Common myeloid progenitor, CD34-positive (primary cell): ENCODE data around the gene DVL1.

Source experiments
- CTCF ChIA-PET: fragments of 350-600 bp; sonication (Branson Sonifier 250); formaldehyde crosslinking; loops from one replicate; lab custom pipeline; 2021; ENCODE audit warnings: antibody characterized with exemption; lab: Charles Lee
- POLR2A ChIA-PET: fragments of 350-600 bp; sonication (Branson Sonifier 250); formaldehyde crosslinking; loops from one replicate; lab custom pipeline; 2021; ENCODE audit warnings: antibody characterized with exemption; lab: Charles Lee
- DNase-seq, 3 donors: peaks; one replicate each; pipeline versions ENCODE4 v3.0.0 to v3.0.0-alpha.2; 2013
- H3K27ac ChIP-seq, 2 experiments: 1 replicate in 1 of 2; 2 replicates in 1 of 2; pipeline ENCODE4 v1.7.0; 2013; ENCODE audit warnings: inconsistent platforms in 2 of 2, low read length in 2 of 2, mild to moderate bottlenecking in 2 of 2, low read depth in 1 of 2, moderate library complexity in 1 of 2; ENCODE audit not compliant: severe bottlenecking in 2 of 2, insufficient read depth in 1 of 2, poor library complexity in 1 of 2
- H3K27me3 ChIP-seq, 5 experiments: replicated peaks in 2 of 5; 1 replicate in 3 of 5; 2 replicates in 2 of 5; pipeline versions ENCODE4 v1.6.1 to v1.7.0; 2013; ENCODE audit warnings: low read length in 4 of 5, mild to moderate bottlenecking in 2 of 5, moderate library complexity in 2 of 5, inconsistent platforms in 1 of 5; ENCODE audit not compliant: insufficient read depth in 5 of 5, control insufficient read depth in 4 of 5
- H3K36me3 ChIP-seq, 4 experiments: 1 replicate in 2 of 4; 2 replicates in 2 of 4; pipeline versions ENCODE4 v1.6.1 to v1.7.0; 2013; ENCODE audit warnings: low read length in 3 of 4, control low read depth in 1 of 4, mild to moderate bottlenecking in 1 of 4; ENCODE audit not compliant: control insufficient read depth in 4 of 4, insufficient read depth in 4 of 4
- H3K4me1 ChIP-seq, 4 experiments: 1 replicate in 3 of 4; 2 replicates in 1 of 4; pipeline versions ENCODE4 v1.6.1 to v1.7.1; 2013; ENCODE audit warnings: low read length in 3 of 4, mild to moderate bottlenecking in 3 of 4, control low read depth in 1 of 4, inconsistent platforms in 1 of 4, moderate library complexity in 1 of 4; ENCODE audit not compliant: control insufficient read depth in 4 of 4, insufficient read depth in 4 of 4; ENCODE audit errors: control extremely low read depth in 1 of 4
- H3K4me3 ChIP-seq, 7 experiments: 1 replicate in 4 of 7; 2 replicates in 3 of 7; pipeline versions ENCODE4 v1.5.1 to v1.7.0; 2013; ENCODE audit warnings: mild to moderate bottlenecking in 7 of 7, low read length in 6 of 7, moderate library complexity in 6 of 7, inconsistent platforms in 2 of 7, low read depth in 2 of 7, control low read depth in 1 of 7; ENCODE audit not compliant: insufficient read depth in 4 of 7, control insufficient read depth in 1 of 7; ENCODE audit errors: extremely low read depth in 1 of 7
- H3K9me3 ChIP-seq, 5 experiments: 1 replicate in 4 of 5; 2 replicates in 1 of 5; pipeline versions ENCODE4 v1.6.1 to v1.7.1; 2013; ENCODE audit warnings: low read length in 4 of 5, mild to moderate bottlenecking in 2 of 5, inconsistent platforms in 1 of 5, low read depth in 1 of 5, moderate library complexity in 1 of 5; ENCODE audit not compliant: control insufficient read depth in 4 of 5, insufficient read depth in 2 of 5; ENCODE audit errors: control extremely low read depth in 1 of 5
- WGBS: methylation state at CpG from one replicate; pipeline ENCODE4 v1.1.5; 2013; ENCODE audit not compliant: insufficient coverage; 5-methylcytosine and 5-hydroxymethylcytosine counted together

DVL1 gene

GRCh38 chr1:1351511-1352427 is 2.6 kb upstream of the DVL1 start:
- DNase-seq, result no peak
- Histone ChIP-seq H3K4me1 (peaks cover 0 to 34% (median 26%) of the 10 kb centered on the region in 4 experiments), H3K27ac (no peak overlapping the region), H3K36me3 (no peaks in the 10 kb centered on the region), H3K27me3 (peaks cover 0 to 51% (median 6%) of the 10 kb centered on the region in 5 experiments), H3K4me3 (no peak overlapping the region), H3K9me3 (no peaks in the 10 kb centered on the region)
- ChIA-PET POLR2A (interaction anchor here (0.9 kb wide), 1 partner anchor 51 kb away, joined by 3 read pairs; no protein-coding TSS in a partner anchor), CTCF (interaction anchor here (0.9 to 3.5 kb wide), 2 partner anchors 19 to 152 kb away, joined by 3 to 27 read pairs; no protein-coding TSS in a partner anchor)
- whole genome bisulfite sequencing, result 86% methylated on average over 24 of the region's 29 CpGs

- Histone ChIP-seq H3K9me3 (no peaks in the 10 kb centered on the region), H3K4me3 (peak overlapping the region; percentile 54 to 86 (median 73)), H3K4me1 (peaks cover 0 to 22% (median 18%) of the 10 kb centered on the region in 4 experiments), H3K27ac (peak overlapping the region in 1 of 2 experiments; percentile 66), H3K36me3 (peaks cover 0 to 2% (median 0%) of the 10 kb centered on the region in 4 experiments), H3K27me3 (peaks cover 0 to 23% (median 2%) of the 10 kb centered on the region in 5 experiments)
- WGBS, result 0% methylated on average over 102 of the region's 109 CpGs
- CTCF ChIA-PET, result interaction anchor here (0.6 to 2.2 kb wide), 4 partner anchors 23 to 179 kb away, joined by 3 to 14 read pairs (median 3); no protein-coding TSS in a partner anchor
- POLR2A ChIA-PET, result interaction anchor here (0.8 kb wide), 1 partner anchor 27 kb away, joined by 3 read pairs; no protein-coding TSS in a partner anchor
- DNase-seq, result peak in 1 of 3 donors; percentile 35
Measured at GRCh38 chr1:1348420-1349255, 580 bp downstream of the DVL1 start.

- DNase-seq, result no peak
- peaks cover 0 to 15% (median 0%) of the 10 kb centered on the region in 5 experiments for H3K27me3 ChIP-seq
- H3K27ac ChIP-seq, result peak overlapping the region in 1 of 2 experiments; percentile 66
- ChIA-PET CTCF (interaction anchor here (0.6 to 2.2 kb wide), 5 partner anchors 24 to 180 kb away, joined by 3 to 14 read pairs (median 3); no protein-coding TSS in a partner anchor), POLR2A (interaction anchor here (0.8 kb wide), 1 partner anchor 28 kb away, joined by 3 read pairs; no protein-coding TSS in a partner anchor)
- no peaks in the 10 kb centered on the region for H3K9me3 ChIP-seq
- WGBS, result 75% methylated on average over 21 of the region's 26 CpGs
- H3K4me1 ChIP-seq, result peaks cover 0 to 17% (median 16%) of the 10 kb centered on the region in 4 experiments
- peak overlapping the region; percentile 54 to 86 (median 73) for H3K4me3 ChIP-seq
- peaks cover 0 to 2% (median 0%) of the 10 kb centered on the region in 4 experiments for H3K36me3 ChIP-seq
Measured at GRCh38 chr1:1347663-1348419, 1.4 kb downstream of the DVL1 start.

GRCh38 chr1:1347026-1347595 is 2.1 kb downstream of the DVL1 start:
- no peak overlapping the region for H3K4me3 ChIP-seq
- H3K36me3 ChIP-seq, result peaks cover 0 to 2% (median 0%) of the 10 kb centered on the region in 4 experiments
- peaks cover 0 to 17% (median 16%) of the 10 kb centered on the region in 4 experiments for H3K4me1 ChIP-seq
- POLR2A ChIA-PET, result no interaction called here
- H3K27me3 ChIP-seq, result peaks cover 0 to 8% (median 0%) of the 10 kb centered on the region in 5 experiments
- no peak for DNase-seq
- 100% methylated on average over 8 of the region's 10 CpGs for WGBS
- CTCF ChIA-PET, result interaction anchor here (0.9 to 2.2 kb wide), 2 partner anchors 25 to 28 kb away, joined by 3 to 14 read pairs; partner anchors contain the start of gene AURKAIP1
- no peaks in the 10 kb centered on the region for H3K9me3 ChIP-seq
- H3K27ac ChIP-seq, result no peak overlapping the region

- no peak overlapping the region for H3K4me3 ChIP-seq
- H3K36me3 ChIP-seq, result peaks cover 0 to 6% (median 1%) of the 10 kb centered on the region in 4 experiments
- no peaks in the 10 kb centered on the region for H3K9me3 ChIP-seq
- ChIA-PET POLR2A (no interaction called here), CTCF (interaction anchor here (0.9 to 2.2 kb wide), 3 partner anchors 25 to 29 kb away, joined by 3 to 14 read pairs (median 7); partner anchors contain the start of gene AURKAIP1)
- 90% methylated on average over 6 of the region's 10 CpGs for WGBS
- peaks cover 0 to 17% (median 16%) of the 10 kb centered on the region in 4 experiments for H3K4me1 ChIP-seq
- no peak overlapping the region for H3K27ac ChIP-seq
- H3K27me3 ChIP-seq, result peaks cover 0 to 2% (median 0%) of the 10 kb centered on the region in 5 experiments
- no peak for DNase-seq
Measured at GRCh38 chr1:1346501-1346890, 2.7 kb downstream of the DVL1 start.
